SK-N-SH (cell line): ENCODE measurements around the gene ABCB1. TPM values are rescaled to one million over a fixed set of nuclear protein-coding genes. Genes with fewer than 3 reads are reported as not detected.

ENCODE experiments used
- CTCF ChIA-PET: fragments of 300-600, 350-600 bp; formaldehyde crosslinking; extraction: SDS; loops from one replicate; lab custom pipeline; 2021; lab: Yijun Ruan, JAX
- POLR2A ChIA-PET: fragments of 350-600 bp; sonication (Branson Sonifier 250); formaldehyde crosslinking; extraction: SDS; loops from one replicate; lab custom pipeline; 2020; ENCODE audit warnings: antibody characterized with exemption, inconsistent platforms; lab: Yijun Ruan, JAX
- DNase-seq: peaks from one replicate; pipeline ENCODE4 v3.0.0; 2012
- H2AFZ ChIP-seq: fragments of 200-600 bp; sonication (generic); 2 replicates; pipeline ENCODE4 v1.8.1; 2016; ENCODE audit warnings: antibody characterized with exemption, mild to moderate bottlenecking, low read depth
- H3F3A ChIP-seq: fragments of 200-600 bp; sonication (generic); replicated peaks from 2 replicates; pipeline ENCODE3; 2016; ENCODE audit warnings: antibody characterized with exemption, mild to moderate bottlenecking; ENCODE audit not compliant: insufficient read depth
- H3K27ac ChIP-seq, 2 experiments: fragments of 200-500 bp in 1 of 2; fragments of 200-600 bp in 1 of 2; sonication (Bioruptor generic) in 1 of 2; sonication (generic), shearing (Covaris generic) in 1 of 2; 2 replicates each; pipeline versions ENCODE4 v1.5.1 to v1.6.1; 2014 to 2016; ENCODE audit warnings: low read depth in 2 of 2, inconsistent platforms in 1 of 2, low read length in 1 of 2, mild to moderate bottlenecking in 1 of 2, mixed read lengths in 1 of 2
- H3K27me3 ChIP-seq: fragments of 200-600 bp; sonication (generic), shearing (Covaris generic); 2 replicates; pipeline ENCODE4 v1.6.1; 2016; ENCODE audit warnings: mixed run types; ENCODE audit not compliant: insufficient read depth
- H3K36me3 ChIP-seq, 2 experiments: fragments of 200-500 bp in 1 of 2; fragments of 200-600 bp in 1 of 2; sonication (Bioruptor generic) in 1 of 2; sonication (generic) in 1 of 2; replicated peaks in 1 of 2; 2 replicates each; pipeline versions ENCODE3 to v1.5.1; 2014 to 2016; ENCODE audit warnings: low read length in 1 of 2, mild to moderate bottlenecking in 1 of 2; ENCODE audit not compliant: insufficient read depth in 2 of 2, control insufficient read depth in 1 of 2
- H3K4me1 ChIP-seq, 2 experiments: fragments of 200-500 bp in 1 of 2; fragments of 200-600 bp in 1 of 2; sonication (Bioruptor generic) in 1 of 2; sonication (generic), shearing (Covaris generic) in 1 of 2; 2 replicates each; pipeline versions ENCODE4 v1.5.1 to v1.6.1; 2014 to 2016; ENCODE audit warnings: low read depth in 1 of 2, low read length in 1 of 2, mixed run types in 1 of 2; ENCODE audit not compliant: insufficient read depth in 2 of 2, control insufficient read depth in 1 of 2
- H3K4me2 ChIP-seq: fragments of 200-600 bp; sonication (generic), shearing (Covaris generic); 2 replicates; pipeline ENCODE4 v1.6.1; 2017; ENCODE audit warnings: mixed run types
- H3K4me3 ChIP-seq, 2 experiments: fragments of 200-500 bp in 1 of 2; fragments of 200-600 bp in 1 of 2; sonication (Bioruptor generic) in 1 of 2; sonication (generic), shearing (Covaris generic) in 1 of 2; 2 replicates each; pipeline versions ENCODE4 v1.5.1 to v1.8.1; 2014 to 2016; ENCODE audit warnings: low read depth in 2 of 2, inconsistent platforms in 1 of 2, low read length in 1 of 2, mild to moderate bottlenecking in 1 of 2, mixed read lengths in 1 of 2, moderate library complexity in 1 of 2
- H3K79me2 ChIP-seq: fragments of 200-600 bp; sonication (generic); 2 replicates; pipeline ENCODE4 v1.8.1; 2017; ENCODE audit warnings: mild to moderate bottlenecking; ENCODE audit not compliant: insufficient read depth
- H3K9ac ChIP-seq: fragments of 200-600 bp; sonication (generic); 2 replicates; pipeline ENCODE4 v1.6.1; 2017; ENCODE audit warnings: mixed run types
- H3K9me2 ChIP-seq: fragments of 200-600 bp; sonication (generic); 2 replicates; pipeline ENCODE4 v1.6.1; 2017; ENCODE audit warnings: mixed run types
- H3K9me3 ChIP-seq: fragments of 200-600 bp; sonication (generic); 2 replicates; pipeline ENCODE4 v1.6.1; 2017; ENCODE audit warnings: mixed run types, mild to moderate bottlenecking, moderate library complexity
- H4K20me1 ChIP-seq: fragments of 200-600 bp; sonication (generic); 2 replicates; pipeline ENCODE4 v1.6.1; 2017; ENCODE audit warnings: mild to moderate bottlenecking, mixed run types; ENCODE audit not compliant: insufficient read depth
- EP300 ChIP-seq, 2 experiments: IDR thresholded peaks; 2 replicates each; pipeline versions ENCODE4 v1.4.0 to v1.6.1; 2012; ENCODE audit warnings: borderline replicate concordance in 1 of 2, low read depth in 1 of 2, low read length in 1 of 2
- IRF3 ChIP-seq: fragments of 150-350 bp; IDR thresholded peaks from 2 replicates; pipeline ENCODE4 v1.6.1; 2016; ENCODE audit warnings: mild to moderate bottlenecking, low read depth, low read length
- RAD21 ChIP-seq: IDR thresholded peaks from 2 replicates; pipeline ENCODE4 v1.6.1; 2012; ENCODE audit warnings: mild to moderate bottlenecking, low read length
- SMC3 ChIP-seq: IDR thresholded peaks from 2 replicates; pipeline ENCODE4 v1.6.1; 2012; ENCODE audit warnings: low read depth, low read length, improper control_type of control experiment
- TAF1 ChIP-seq: IDR thresholded peaks from 2 replicates; pipeline ENCODE4 v1.6.1; 2012; ENCODE audit warnings: low read depth, mild to moderate bottlenecking, low read length, moderate library complexity, borderline replicate concordance
- TCF12 ChIP-seq: IDR thresholded peaks from 2 replicates; pipeline ENCODE4 v1.4.0; 2012
- WGBS: methylation state at CpG from one replicate; pipeline ENCODE4 v1.1.6; 2017; ENCODE audit warnings: low lambda C conversion rate; 5-methylcytosine and 5-hydroxymethylcytosine counted together
- polyA plus RNA-seq, 3 experiments: library from polyadenylated mRNA; depleted of rRNA; stranded (reverse); fragments of >200 nt; gene quantifications; 2 replicates each; pipeline ENCODE4 v1.2.3, GENCODE V29; 2012
- TF ChIP-seq, protein P1 (sequence below): IDR thresholded peaks from 2 replicates; pipeline ENCODE4 v1.6.1; 2012; ENCODE audit warnings: mild to moderate bottlenecking, low read depth, low read length, moderate library complexity

The ABCB1 gene
- polyA plus RNA-seq, 1 of the 3 experiments (the other 2 are of a cell fraction), result 2.0 TPM

GRCh38 chr7:87518735-87519134 is 81.9 kb downstream of the ABCB1 start:
- Histone ChIP-seq H3K4me1 (no peaks in the 10 kb centered on the region), H3K36me3 (peaks cover 0 to 10% of the 10 kb centered on the region in 2 experiments), H3K27me3 (no peaks in the 10 kb centered on the region), H3F3A (no peaks in the 10 kb centered on the region), H4K20me1 (no peaks in the 10 kb centered on the region), H3K9ac (no peak overlapping the region), H3K27ac (no peak overlapping the region), H2AFZ (no peak overlapping the region), H3K9me3 (no peaks in the 10 kb centered on the region), H3K9me2 (no peaks in the 10 kb centered on the region), H3K4me2 (no peak overlapping the region), H3K79me2 (no peaks in the 10 kb centered on the region), H3K4me3 (no peak overlapping the region)
- ChIA-PET CTCF (no interaction called here), POLR2A (no interaction called here)
- 23% methylated on average over 2 of the region's 2 CpGs for WGBS
- TF ChIP-seq SMC3, result no peak
- no peak for TF ChIP-seq EP300 (IDR thresholded peaks at IDR 0.05; ENCODE audit: borderline replicate concordance in 1 of 2, low read depth in 1 of 2, low read length in 1 of 2)
- TF ChIP-seq TCF12, result no peak
- no peak for TF ChIP-seq IRF3
- DNase-seq, result no peak

DNA sequence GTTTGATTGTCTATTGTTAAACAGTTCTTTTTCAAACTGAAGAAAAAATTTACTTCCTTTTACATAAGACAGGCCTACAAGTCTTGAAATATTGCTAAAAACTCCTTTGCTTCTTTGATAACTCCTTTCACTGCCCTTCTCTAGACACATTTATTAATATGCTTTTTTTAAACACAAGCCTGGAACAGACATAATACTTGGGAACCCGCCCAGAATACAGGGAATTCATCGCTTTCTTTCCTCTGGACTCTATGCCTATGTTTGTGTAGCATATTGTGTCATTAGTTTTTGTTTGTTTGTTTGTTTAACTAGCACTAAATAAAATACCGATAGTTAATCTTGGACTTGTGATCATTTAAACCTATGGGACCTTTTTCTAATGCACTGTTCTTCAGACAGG is 82.8 kb downstream of the ABCB1 start:
- H2AFZ ChIP-seq, result no peak overlapping the region
- no peak overlapping the region for H3K9ac ChIP-seq
- CTCF ChIA-PET, result no interaction called here
- no peaks in the 10 kb centered on the region for H3F3A ChIP-seq
- peaks cover 0 to under 1% of the 10 kb centered on the region in 2 experiments; a peak in 1 of 4 replicates for H3K4me1 ChIP-seq
- peaks cover 0 to 14% of the 10 kb centered on the region in 2 experiments for H3K36me3 ChIP-seq
- no peaks in the 10 kb centered on the region for H3K9me3 ChIP-seq
- H3K4me3 ChIP-seq, result no peak overlapping the region
- H3K27ac ChIP-seq, result no peak overlapping the region
- TF ChIP-seq TAF1, result no peak
- TF ChIP-seq, protein P1, sequence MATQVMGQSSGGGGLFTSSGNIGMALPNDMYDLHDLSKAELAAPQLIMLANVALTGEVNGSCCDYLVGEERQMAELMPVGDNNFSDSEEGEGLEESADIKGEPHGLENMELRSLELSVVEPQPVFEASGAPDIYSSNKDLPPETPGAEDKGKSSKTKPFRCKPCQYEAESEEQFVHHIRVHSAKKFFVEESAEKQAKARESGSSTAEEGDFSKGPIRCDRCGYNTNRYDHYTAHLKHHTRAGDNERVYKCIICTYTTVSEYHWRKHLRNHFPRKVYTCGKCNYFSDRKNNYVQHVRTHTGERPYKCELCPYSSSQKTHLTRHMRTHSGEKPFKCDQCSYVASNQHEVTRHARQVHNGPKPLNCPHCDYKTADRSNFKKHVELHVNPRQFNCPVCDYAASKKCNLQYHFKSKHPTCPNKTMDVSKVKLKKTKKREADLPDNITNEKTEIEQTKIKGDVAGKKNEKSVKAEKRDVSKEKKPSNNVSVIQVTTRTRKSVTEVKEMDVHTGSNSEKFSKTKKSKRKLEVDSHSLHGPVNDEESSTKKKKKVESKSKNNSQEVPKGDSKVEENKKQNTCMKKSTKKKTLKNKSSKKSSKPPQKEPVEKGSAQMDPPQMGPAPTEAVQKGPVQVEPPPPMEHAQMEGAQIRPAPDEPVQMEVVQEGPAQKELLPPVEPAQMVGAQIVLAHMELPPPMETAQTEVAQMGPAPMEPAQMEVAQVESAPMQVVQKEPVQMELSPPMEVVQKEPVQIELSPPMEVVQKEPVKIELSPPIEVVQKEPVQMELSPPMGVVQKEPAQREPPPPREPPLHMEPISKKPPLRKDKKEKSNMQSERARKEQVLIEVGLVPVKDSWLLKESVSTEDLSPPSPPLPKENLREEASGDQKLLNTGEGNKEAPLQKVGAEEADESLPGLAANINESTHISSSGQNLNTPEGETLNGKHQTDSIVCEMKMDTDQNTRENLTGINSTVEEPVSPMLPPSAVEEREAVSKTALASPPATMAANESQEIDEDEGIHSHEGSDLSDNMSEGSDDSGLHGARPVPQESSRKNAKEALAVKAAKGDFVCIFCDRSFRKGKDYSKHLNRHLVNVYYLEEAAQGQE, result no peak
- TF ChIP-seq RAD21, result no peak
- no peaks in the 10 kb centered on the region for H3K27me3 ChIP-seq
- no peaks in the 10 kb centered on the region for H4K20me1 ChIP-seq
- H3K79me2 ChIP-seq, result no peaks in the 10 kb centered on the region
- 56% methylated on average over 3 of the region's 3 CpGs for WGBS
- H3K4me2 ChIP-seq, result no peak overlapping the region
- DNase-seq, result no peak
- no peaks in the 10 kb centered on the region for H3K9me2 ChIP-seq
- POLR2A ChIA-PET, result no interaction called here
